DND-41 (cell line): ENCODE measurements around the gene ANKRD20A1.
"Not testable (repeated sequence)": the region's sequence is repeated elsewhere in the genome, so short reads cannot be mapped to it uniquely, and the experiment has no call there.

Source experiments
- ATAC-seq: fragments of 200-7000 bp; cut with Tn5 transposase; 3 replicates; pipeline ENCODE4 v1.9.1; 2021; ENCODE audit warnings: low read depth; ENCODE audit not compliant: insufficient read depth
- DNase-seq: peaks from one replicate; pipeline ENCODE4 v3.0.0-alpha.2; 2020
- H2AFZ ChIP-seq: 2 replicates; pipeline ENCODE4 v1.6.0; 2012; ENCODE audit warnings: low read depth, low read length
- H3K27ac ChIP-seq: 2 replicates; pipeline ENCODE4 v1.5.1; 2012; ENCODE audit warnings: low read length, inconsistent platforms
- H3K27me3 ChIP-seq: fragments of 200-600 bp; sonication (generic); 2 replicates; pipeline ENCODE4 v1.6.0; 2012; ENCODE audit warnings: low read length, mild to moderate bottlenecking, inconsistent platforms; ENCODE audit not compliant: insufficient read depth, poor library complexity
- H3K36me3 ChIP-seq: 2 replicates; pipeline ENCODE4 v1.5.1; 2012; ENCODE audit warnings: low read length, inconsistent platforms; ENCODE audit not compliant: insufficient read depth
- H3K4me1 ChIP-seq: 2 replicates; pipeline ENCODE4 v1.5.1; 2012; ENCODE audit warnings: mild to moderate bottlenecking, low read length; ENCODE audit not compliant: insufficient read depth
- H3K4me2 ChIP-seq: 2 replicates; pipeline ENCODE4 v1.6.0; 2012; ENCODE audit warnings: mild to moderate bottlenecking, moderate library complexity, low read length, inconsistent platforms; ENCODE audit not compliant: insufficient read depth
- H3K4me3 ChIP-seq, 2 experiments: fragments of 200-600 bp in 1 of 2; shearing (Covaris generic) in 1 of 2; 2 replicates each; pipeline ENCODE4 v1.5.1; 2012 to 2016; ENCODE audit warnings: inconsistent platforms in 2 of 2, low read length in 2 of 2, mild to moderate bottlenecking in 2 of 2, low read depth in 1 of 2, moderate library complexity in 1 of 2
- H3K79me2 ChIP-seq: 2 replicates; pipeline ENCODE4 v1.6.0; 2012; ENCODE audit warnings: low read length, inconsistent platforms; ENCODE audit not compliant: insufficient read depth
- H3K9ac ChIP-seq: 2 replicates; pipeline ENCODE4 v1.6.0; 2012; ENCODE audit warnings: low read depth, mild to moderate bottlenecking, inconsistent platforms, low read length, moderate library complexity
- H3K9me3 ChIP-seq: 2 replicates; pipeline ENCODE4 v1.5.1; 2012; ENCODE audit warnings: low read length, moderate library complexity, mild to moderate bottlenecking, inconsistent platforms; ENCODE audit not compliant: insufficient read depth, severe bottlenecking
- H4K20me1 ChIP-seq: 2 replicates; pipeline ENCODE4 v1.6.0; 2012; ENCODE audit warnings: low read length; ENCODE audit not compliant: insufficient read depth

Gene ANKRD20A1

GRCh38 chr9:67858871-67859270, at the start of gene ANKRD20A1:
ANKRD20A1 (plus strand) TSS chr9:67858931; CDS start chr9:67859427, 496 bp downstream.
- not testable (repeated sequence) for H3K4me3 ChIP-seq, H3K36me3 ChIP-seq, H3K9ac ChIP-seq, H3K4me1 ChIP-seq, H3K27ac ChIP-seq, H2AFZ ChIP-seq, H3K27me3 ChIP-seq, H4K20me1 ChIP-seq, DNase-seq, H3K9me3 ChIP-seq, H3K4me2 ChIP-seq, H3K79me2 ChIP-seq, ATAC-seq

GRCh38 chr9:67832088-67832487, 26.6 kb upstream of the ANKRD20A1 start:
- H3K36me3 ChIP-seq, H2AFZ ChIP-seq, H3K27ac ChIP-seq, H3K79me2 ChIP-seq, H4K20me1 ChIP-seq, H3K4me1 ChIP-seq, H3K4me3 ChIP-seq, H3K27me3 ChIP-seq, H3K9ac ChIP-seq, H3K4me2 ChIP-seq, H3K9me3 ChIP-seq: not testable (repeated sequence)
- DNase-seq (peak; percentile 81), ATAC-seq (peak; percentile 50; the same call in 1 of the 3 replicates)
